ENCODE measurements around the gene ELMO2.

GRCh38 chr20:46455729-46456128 lies 49.3 kb upstream of the ELMO2 start:
- TF ChIP-seq, protein P1, sequence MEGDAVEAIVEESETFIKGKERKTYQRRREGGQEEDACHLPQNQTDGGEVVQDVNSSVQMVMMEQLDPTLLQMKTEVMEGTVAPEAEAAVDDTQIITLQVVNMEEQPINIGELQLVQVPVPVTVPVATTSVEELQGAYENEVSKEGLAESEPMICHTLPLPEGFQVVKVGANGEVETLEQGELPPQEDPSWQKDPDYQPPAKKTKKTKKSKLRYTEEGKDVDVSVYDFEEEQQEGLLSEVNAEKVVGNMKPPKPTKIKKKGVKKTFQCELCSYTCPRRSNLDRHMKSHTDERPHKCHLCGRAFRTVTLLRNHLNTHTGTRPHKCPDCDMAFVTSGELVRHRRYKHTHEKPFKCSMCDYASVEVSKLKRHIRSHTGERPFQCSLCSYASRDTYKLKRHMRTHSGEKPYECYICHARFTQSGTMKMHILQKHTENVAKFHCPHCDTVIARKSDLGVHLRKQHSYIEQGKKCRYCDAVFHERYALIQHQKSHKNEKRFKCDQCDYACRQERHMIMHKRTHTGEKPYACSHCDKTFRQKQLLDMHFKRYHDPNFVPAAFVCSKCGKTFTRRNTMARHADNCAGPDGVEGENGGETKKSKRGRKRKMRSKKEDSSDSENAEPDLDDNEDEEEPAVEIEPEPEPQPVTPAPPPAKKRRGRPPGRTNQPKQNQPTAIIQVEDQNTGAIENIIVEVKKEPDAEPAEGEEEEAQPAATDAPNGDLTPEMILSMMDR (IDR thresholded peaks at IDR 0.05), result no peak
- no peak for TF ChIP-seq POLR2A (IDR thresholded peaks at IDR 0.05)
